HUDEP-2 (cell line): ENCODE measurements around the gene MYH7B.

ENCODE experiments used
- DNase-seq, 76 experiments: peaks; one replicate each; lab custom pipeline; 2025; ENCODE audit not compliant: unreplicated experiment in 76 of 76; lab: John Stamatoyannopoulos, UW

The MYH7B gene

DNA sequence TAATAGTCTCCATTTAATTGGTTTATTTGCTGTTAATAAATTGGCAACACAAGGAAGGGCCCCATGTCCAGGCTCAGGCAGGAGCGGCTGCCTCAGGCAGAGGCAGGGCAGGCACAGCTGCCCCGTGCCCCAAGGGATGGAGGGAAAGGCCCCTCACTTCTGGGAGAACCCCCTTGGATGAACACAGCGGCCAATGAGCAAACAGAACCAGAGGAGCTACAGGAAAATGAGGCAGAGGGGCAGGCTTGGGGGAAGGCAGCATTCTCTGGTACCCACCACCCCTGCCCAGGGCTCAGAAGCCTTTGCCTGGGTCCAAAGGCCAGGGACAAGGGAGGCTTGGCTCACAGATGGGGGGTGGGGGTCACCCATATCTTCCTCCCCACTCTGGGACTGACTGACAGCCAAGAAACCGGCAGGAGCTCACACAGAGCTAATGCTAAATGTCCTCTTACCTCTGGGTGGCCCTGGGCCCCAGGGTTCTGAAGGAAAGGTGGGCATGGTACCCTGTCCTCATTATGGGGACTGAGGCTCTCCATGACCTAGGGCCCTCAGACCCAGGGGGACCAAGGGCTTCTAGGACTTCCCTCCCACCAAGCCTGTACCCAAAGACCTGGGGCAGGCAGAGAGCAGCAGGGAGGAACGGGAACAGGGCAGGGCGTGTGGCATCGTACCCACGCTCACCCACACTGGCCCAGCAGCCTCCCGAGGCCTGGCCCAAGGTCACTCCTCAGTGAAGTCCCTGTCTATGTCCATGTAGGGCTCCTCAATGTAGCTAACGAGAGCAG lies 47.0 kb downstream of the MYH7B start:
- DNase-seq, result no peak

DNA sequence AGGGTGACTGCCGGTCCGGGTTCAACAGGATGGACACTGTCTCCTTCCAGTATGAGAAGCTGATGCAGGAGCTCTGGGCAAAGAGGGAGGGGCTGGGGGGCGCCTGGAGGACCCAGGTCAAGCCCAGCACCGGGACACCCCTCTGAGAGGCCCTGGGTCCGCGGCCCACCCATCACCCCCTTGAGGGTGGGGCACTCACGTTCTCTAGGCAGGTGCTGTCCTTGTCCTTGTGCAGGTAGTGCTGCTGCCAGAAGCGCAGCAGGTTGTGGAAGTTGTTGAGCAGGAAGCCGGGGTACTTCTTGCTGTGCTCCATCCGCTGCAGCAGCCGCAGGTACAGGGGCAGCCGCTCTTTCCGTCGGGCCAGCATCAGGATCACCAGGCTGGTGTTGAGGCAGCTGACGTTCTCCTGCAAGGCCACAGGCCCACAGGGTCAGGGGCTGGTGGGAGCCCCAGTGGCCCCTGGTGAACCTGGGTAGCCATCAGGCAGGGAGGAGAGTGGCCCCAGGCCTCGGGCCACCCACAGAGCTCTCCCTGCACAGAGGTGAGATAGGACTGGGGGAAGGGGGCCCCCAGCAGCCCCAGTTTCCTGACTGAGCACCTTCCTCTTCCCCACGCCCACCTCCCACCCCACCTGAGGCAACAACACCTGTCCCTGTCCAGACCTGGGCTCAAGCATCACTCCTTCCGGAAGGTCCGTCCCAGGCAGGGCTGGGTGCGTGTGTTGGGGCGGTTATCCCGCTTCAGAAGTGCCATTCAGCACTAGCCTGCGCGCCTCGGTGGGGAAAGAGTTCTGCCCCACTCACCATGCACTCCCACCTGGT lies 47.8 kb downstream of the MYH7B start:
- DNase-seq, result no peak

DNA sequence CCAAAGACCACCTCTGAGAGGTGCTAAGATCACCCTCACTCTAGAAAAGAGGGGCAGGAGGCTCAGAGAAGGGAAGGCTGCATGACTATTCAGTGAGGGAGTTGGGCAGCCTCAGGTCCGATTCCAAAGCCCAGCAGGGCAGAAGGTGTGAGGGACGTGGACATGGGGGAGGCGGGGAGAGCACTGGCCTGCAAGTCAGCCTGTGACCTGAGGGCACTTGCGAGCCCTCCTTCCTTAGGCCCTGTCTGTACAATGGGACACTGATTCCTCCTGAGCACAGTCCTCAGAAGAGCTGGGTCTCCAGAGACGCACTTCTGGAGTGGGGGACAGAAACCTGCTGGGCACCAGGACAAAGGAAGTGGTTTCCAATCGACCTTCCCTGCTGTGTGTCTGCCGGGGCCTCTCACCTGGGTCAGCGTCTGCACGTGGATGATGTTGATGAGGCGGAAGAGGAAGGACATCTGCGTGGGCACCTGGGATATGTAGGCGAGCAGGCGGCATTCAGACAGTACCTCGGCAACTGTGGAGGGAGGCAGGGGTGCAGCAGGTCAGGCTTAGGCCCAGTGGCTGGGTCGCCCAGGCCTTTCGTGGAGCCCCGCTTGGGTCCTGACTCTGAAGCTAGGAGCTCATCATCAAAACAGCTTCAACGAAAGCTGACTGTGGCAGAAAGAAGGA lies 48.5 kb downstream of the MYH7B start:
- no peak for DNase-seq

DNA sequence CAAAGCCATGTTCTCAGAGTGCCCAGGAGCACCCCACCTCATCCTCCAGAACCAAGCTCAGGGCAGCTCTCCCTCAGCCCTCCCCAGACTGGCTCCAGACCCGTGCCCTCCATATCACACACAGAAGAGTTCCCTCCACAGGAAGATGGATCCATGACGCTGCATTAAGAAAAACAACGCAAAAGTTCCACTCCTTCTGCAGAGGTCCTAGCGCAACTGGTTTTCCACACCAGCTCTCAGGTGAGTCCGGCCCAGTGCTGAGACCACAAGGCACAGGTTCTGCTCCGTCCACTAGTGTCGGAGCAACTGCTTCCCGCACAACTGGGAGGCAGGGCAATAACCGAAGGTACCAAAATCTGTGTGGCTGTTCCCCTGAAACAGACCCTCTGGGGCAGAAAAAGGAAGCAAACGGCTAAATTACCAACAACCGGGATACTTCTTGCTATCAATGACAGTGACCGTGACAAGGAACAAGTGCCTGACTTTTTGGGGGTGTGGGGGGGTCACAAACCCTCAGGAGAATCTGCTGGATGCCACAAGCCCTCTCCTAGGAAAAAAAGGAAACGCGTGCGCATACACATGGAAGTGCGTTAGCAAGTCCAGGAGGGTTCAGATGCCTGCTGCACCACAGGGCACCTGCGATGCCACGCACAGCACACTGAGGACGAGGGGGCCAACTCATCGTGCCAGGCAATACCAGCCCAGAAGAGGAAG lies 49.2 kb downstream of the MYH7B start:
- DNase-seq, result no peak
